ENCODE measurements around the gene COPA.
"Not testable (repeated sequence)": the region's sequence is repeated elsewhere in the genome, so short reads cannot be mapped to it uniquely, and the experiment has no call there.

Gene COPA

DNA sequence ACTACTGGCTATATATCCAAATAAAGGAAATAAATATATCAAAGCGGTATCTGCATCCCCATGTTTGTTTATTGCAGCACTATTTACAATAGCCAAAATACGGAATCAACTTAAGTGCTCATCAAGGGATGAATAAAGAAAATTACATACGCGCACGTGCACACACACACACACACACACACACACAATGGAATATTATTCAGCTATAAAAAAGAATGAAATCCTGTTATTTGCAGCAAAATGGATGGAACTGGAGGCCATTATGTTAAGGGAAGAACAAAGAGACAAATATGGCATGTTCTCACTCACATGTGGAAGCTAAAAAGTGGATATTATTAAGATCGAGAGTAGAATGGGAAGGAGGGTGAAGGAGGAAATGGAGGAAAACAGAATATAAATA lies 20.2 kb downstream of the COPA start:
- DNase-seq, result no peak

DNA sequence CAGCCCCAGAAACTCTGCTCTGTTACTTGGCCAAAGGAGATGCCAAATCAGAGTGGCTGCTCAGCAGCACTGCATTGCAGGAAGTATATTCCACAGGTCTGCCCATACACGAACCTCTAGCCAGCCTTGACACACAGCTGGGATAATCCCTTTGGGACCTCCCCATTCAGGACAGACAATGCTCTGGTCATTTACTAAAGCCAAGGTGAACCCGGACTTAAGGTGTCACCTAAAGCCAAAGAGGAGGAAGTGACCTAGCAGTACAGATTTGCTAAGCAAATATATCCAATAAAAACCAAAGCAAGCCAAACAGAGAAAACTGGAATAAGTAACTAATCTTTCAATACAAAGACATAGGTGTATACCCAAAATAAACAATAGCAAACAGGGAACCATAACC lies 27.7 kb downstream of the COPA start:
- no peak for DNase-seq

DNA sequence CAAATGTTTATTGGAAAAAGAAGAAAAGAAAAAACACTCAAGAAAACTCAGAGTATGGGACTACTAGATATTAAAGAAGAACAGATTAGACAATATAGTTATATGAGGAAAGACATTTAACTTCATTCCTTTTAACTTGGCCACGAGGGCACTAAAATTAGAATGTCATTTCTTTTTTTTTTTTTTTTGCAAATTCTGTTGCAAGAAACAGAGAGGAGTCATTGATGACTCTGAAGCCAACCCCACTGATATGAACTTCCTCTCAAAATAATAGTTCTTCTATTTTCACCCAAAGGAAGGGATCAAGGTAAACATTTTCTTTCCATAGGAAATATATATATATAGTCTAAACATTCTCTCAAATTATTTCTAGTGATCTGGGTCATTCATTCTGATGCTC lies 33.5 kb downstream of the COPA start:
- no peak for DNase-seq

DNA sequence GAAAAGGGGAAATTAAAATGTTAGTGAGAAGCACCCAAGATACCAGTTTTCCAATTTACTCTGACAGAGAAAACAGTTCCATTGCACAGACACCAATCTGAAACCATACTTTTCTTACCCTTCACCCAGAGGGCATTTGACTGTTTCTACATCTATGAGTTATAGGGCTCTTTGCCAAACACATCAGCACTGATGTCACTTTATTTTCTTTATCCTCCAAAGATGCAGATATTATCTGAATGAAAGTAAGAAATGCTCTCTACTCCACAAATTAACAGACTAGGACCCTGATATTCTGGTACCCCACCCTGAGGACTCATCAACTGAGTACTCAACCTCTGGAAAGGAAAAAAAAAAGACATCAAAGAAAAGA lies 33.9 kb downstream of the COPA start:
- no peak for DNase-seq

DNA sequence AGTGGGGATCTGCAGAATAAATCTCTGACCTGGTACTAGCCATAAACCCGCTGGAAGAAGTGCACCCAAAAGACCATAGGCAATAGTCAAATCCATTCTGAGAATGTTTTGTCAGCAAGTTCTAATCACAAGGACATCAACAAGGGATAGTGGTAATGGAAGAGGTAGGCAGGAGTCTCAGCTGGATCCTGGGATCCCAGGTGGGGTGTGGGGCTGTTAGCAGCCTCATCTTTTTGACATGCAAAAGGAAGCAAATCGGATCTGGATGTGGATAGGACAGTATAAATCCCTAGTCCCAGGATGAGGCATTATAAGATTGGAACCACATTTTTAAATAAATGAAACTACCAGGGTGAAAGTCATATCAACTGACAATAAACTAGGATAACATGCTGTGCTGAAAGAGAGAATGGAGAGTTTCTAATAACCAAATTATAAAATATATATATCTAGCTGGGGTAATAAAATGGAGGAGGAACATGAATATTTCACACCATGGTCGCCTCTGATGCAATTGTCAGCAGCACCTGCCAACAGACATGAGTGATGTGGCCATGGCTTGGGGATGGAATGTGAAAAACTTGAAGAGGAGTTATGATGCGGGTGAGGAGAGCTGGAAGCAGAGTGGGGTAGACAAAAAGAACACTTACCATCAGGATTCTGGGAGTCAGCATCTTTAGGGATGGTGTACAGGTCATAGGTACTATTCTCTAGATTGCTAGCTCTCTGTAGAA lies 34.4 kb downstream of the COPA start:
- no peak for DNase-seq

DNA sequence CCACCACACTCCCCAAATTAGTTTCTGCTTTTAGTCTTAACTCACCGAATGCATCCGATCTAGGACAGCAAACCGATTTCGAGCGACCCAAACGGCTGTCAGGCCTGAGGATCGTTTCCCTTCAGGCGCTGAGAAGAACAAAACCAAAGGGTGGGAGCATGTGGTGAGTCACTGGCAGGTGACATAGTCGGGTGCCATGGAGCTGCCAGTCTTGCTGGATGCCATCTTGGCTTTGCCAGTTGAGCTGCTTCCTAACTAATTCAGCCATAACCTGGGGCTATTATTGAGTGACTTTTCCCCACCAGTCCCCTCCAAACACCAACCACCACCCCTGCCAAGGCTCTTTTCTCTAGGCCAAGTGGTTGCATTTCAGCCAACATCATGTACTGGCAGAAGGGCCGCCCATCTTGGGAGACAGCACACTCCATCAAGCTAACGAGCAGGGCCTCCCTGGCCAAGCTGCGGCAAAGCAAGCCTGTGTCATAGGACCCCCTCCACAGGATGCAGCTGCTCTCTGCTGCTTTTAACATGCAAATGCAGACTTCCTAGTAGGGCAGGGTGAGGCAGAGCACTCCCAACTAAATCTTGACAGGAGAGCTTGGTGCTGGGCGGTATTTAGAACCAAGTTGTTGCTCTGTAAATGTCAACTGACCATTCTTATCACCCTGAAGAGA lies 35.8 kb downstream of the COPA start:
- DNase-seq, result no peak

DNA sequence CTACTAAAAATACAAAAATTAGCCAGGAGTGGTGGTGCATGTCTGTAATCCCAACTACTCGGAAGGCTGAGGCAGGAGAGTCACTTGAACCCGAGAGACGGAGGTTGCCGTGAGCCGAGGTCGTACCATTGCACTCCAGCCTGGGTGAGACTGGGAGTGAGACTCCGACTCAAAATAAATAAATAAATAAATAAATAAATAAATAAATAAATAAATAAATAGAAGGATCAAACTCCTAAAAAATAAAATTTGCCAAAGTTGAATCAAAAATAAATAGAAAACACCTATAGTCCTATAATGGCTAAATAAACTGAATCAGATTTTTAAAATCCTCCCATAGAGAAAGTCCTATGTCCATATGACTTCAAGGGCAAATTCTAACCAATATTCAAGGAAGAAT lies 42.9 kb downstream of the COPA start:
- no peak for DNase-seq

DNA sequence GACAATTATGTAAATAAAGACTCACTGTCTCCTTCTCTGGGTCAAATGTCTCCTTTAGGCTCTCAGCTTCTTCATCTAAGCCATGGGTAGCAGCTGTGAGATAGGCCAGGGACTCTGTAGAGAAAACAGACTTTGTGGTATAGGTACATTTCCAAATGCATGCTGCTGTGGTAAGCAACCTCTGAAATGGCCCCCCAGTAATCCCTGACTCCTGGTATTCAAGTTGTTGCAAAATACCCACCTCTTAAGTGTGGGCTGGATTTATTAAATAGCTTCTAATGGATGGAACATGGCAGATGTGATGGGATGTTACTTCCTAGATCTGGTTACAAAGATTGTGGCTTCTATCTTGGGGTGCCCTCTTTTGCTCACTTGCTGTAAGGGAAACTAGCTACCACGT lies 47.0 kb downstream of the COPA start:
- no peak for DNase-seq

DNA sequence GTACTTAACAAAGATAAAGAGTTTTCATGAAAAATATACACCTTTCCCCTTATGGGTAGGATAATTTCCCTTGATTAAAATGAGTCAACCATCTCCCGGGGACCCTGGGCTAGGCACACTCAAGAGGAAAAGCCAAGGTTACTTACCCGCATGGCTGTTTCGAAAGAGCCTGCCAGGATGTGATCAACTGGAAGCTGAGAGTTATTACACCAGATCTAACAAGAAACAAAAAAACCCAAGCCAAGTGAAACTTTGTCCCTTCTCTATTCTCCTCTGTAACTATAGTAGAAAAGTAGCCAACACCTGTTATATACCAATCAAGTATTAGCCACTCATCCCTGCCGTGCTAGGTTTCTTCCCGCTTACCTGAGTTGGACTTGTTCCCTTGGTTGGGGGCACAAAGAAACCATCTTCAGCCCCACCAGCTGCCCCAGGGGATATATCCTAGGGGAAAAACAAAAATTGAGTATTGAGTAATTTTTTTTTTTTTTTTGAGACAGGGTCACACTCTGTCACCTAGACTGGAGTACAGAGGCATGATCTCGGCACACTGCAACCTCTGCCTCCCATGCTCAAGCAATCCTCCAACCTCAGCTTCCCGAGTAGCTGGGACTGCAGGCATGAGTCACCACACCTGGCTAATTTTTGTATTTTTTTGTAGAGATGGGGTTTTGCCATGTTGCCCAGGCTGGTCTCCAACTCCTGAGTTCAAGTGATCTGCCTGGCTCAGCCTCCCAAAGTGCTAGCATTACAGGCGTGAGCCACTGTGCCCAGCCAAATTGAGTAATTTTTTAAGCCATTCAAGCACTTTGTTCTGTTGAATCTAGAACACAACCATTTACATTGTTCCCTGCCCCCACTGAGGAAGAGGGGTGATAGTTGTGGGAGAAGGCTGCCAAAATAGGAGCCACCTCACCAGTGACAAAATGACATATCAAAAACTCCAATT lies 49.8 kb downstream of the COPA start:
- DNase-seq, result no peak

DNA sequence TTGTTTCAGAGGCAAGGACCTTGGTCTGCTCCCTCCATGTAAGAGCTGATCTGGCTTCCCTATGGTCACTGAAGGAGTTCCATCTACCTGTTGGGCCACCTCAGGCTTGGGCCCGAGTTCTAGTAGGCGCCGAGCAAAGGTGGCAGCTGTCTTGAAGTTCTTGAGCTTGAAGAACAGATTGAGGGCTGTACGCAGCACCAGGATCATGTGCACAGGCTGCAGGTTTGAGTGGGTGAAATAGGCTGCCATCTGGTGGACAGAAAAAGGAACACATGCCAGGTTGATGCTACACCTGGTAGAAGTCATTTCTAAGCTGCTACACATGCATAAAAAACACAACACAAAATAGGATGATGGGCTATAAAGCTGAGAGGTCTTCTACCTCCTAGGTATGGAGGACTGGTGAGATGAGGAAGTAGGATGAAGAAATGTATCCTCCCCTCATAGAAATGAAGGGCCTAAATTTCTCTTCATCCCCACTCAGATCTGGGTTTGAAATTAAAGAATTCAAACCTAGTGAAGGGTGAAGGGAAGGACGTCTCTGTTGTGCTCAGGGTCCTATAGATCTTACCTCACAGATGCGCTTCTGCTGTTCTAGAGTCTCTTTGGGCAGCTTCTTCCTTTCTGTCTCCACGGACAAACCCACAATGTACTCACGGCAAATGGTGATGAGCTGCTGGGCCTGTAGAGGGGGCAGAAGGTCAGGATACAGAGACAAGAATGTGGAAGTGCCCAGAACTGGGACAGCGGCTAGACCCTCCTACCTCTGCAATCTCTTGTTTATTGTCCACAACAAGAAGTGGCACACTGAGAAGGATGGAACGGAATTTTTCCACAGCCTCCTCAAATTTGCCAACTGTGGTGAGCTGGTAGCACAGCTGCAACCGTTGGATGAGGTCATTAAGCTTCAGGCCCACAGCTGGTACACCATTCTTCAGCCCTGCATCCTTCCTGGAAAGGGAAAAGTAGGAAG lies 51.5 kb downstream of the COPA start:
- peak; percentile 1 for DNase-seq

DNA sequence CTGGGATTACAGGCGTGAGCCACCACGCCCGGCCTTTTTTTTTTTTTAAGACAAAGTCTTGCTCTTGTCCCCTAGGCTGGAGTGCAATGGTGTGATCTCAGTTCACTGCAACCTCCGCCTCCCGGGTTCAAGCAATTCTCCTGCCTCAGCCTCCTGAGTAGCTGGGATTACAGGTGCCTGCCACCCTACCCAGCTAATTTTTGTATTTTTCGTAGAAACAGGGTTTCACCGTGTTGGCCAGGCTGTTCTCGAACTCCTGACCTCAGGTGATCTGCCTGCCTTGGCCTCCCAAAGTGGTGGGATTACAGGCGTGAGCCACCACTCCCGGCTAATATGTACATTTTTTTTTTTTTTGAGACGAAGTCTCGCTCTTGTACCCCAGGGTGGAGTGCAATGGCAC lies 55.3 kb downstream of the COPA start:
- DNase-seq, result not testable (repeated sequence)

DNA sequence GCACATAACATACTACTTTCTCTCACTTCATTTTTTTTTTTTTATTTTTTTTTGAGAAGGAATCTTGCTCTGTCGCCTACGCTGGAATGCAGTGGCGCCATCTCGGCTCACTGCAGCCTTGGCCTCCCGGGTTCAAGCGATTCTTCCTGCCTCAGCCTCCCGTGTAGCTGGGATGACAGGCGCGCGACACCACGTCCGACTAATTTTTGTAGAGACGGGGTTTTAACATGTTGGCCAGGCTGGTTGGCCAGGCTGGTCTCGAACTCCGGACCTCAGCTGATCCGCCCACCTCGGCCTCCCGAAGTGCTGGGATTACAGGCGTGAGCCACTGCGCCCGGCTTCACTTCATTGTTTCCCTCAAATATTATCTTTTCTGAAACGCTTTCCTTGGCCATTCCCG lies 57.5 kb downstream of the COPA start:
- no peak for DNase-seq

DNA sequence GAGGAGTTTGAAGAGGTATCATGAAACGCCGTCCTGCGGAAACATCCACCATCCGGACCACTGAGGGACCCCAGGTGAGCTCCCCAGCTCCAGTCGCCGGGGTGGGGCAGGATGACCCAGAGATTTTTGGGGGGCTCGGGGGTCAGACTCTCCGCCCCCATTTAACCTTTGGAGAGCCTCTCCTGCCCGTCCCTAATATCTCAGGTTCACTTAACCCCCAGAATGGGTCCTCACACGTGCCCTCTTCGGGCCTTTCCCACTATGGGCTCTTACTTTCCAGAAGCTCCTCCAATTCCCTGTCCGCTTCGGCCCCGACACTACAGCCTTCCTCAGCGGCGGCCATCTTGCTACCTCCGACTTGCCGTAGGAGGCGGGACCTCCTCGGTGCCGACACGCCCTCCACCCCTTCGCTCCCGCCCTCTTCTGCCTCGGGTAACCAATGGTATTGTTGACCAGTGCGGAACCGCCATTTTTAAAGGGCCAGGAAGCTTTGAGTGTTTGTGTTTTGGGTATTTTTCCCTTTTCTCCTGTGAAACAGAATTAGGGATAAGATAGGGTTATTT lies 58.2 kb downstream of the COPA start, which contains the start of gene PEX19:
Gene PEX19 (minus strand): TSS at position 352 of the 563 bp plus-strand sequence. CDS start 9 bp downstream, at position 343.
- peak; percentile 86 for DNase-seq

DNA sequence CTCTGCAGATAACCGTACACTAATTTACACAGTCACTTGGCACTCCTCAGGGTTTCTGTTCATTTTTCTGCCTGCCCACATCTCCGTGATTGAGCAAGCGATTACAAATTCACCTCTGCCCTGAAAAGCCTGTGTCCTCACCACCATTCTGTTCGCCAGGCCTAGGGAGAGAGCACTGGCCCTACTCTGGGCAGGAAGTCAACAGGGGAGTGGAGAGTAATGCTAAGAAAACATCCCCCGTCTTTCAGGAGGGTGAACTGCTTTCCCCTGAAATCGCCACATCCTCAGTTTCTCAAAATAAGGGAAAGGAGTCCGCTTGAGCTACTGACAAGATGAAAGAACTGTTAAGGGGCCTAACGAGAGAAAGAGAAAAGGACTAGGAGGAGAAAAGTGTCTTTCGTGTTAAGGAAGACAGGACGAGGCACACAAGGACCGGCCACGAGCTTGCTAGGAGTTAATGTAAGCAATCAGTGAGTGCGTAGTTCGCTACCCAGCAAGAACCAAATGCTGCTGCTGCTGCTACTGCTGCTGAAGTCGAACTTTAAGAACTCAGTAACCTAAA lies 58.7 kb downstream of the COPA start:
- DNase-seq, result no peak

DNA sequence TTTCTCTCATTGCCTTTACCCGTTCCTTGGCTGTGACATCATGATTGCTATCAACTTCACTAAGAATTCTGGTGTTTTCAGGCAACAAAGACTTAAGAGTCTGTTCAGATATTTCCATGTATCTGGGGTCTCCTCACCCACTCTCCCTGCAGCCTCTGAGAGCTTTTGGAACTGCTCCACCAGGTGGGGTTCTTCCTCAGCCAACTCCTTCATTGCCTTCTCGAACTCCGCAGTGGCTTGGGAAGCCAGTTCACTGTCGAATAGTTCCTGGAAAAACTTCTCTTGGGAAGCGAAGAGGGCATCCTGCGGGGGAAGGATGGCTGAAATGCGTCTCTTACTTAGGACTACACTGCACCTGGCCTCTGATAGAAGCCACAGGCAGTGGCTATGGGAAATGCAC lies 60.2 kb downstream of the COPA start:
- no peak for DNase-seq

DNA sequence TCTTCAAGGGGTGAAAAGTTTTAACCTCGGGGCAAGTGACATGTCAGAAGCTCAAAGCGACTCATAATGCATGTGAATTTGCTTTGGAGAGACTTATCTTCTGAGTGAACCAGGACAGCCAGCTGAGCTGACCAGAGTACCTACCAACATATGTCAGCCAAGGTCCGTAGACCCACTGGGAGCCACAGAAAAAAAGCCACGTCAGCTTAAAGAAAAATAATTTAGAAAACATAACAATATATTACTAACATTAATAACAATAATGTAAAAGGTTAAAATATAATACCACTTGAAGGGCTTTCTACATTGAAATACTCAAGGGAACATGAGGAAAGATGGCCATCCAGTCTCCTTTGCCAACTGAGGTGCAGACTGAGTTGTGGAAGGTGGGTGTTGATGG lies 65.1 kb downstream of the COPA start:
- no peak for DNase-seq

DNA sequence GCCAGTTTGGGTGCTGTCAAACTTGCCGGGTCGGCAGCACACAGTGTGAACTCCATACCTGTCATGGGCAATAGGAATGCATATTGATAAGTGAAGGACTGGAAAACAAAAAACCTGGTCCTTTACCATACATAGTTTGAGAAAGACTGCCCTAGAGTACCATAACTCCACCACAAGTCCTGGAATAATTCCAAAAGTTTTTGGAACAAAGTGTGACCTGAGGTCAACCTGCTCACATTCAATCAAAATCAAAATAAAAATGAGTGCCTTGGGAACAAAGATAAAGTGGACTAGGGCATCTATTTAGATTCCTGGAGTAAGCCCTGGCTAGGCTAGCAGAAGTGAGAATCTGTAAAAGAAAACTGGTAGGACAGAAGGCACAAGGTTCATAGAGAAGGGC lies 65.7 kb downstream of the COPA start:
- no peak for DNase-seq

DNA sequence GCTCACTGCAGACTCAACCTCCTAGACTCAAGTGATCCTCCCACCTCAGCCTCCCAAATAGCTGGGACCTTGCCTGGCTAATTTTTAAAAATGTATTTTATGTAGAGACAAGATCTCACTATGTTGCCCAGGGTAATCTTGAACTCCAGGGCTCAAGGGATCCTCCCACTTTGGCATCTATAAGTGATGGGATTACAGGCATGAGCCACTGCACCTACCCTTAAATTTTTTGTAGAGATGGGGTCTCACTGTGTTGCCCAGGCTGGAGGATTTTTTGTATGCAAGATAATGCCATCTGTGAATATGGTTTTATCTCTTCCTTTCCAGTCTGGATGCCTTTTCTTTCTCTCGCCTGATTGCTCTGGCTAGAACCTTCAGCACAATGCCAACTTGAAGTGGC lies 72.0 kb downstream of the COPA start:
- DNase-seq, result no peak

DNA sequence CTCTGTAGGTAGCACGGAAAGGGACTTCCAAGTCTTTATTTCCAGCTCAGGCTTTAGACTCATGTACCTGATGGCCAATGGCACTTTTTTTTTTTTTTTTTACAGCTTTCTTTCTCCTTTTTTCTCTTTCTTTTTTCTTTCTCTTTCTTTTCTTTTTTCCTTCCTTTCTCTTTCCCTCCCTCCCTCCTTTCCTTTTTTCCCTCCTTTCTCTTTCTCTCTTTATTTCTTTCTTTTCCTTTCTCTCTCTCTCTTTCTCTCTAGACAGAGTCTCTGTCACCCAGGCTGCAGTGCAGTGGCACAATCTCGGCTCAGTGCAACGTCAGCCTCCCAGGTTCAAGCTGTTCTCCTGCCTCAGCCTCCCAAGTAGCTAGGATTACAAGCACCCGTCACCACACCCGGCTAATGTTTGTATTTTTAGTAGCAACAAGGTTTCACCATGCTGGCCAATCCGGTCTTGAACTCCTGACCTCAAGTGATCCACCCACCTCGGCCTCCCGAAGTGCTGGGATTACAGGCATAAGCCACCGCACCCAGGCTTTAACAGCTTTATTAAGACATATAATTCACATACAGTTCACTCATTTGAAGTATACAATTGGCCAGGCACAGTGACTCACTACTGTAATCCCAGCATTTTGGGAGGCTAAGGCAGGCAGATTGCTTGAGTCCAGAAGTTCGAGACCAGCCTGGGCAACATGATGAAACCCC lies 75.6 kb downstream of the COPA start:
- DNase-seq, result no peak

DNA sequence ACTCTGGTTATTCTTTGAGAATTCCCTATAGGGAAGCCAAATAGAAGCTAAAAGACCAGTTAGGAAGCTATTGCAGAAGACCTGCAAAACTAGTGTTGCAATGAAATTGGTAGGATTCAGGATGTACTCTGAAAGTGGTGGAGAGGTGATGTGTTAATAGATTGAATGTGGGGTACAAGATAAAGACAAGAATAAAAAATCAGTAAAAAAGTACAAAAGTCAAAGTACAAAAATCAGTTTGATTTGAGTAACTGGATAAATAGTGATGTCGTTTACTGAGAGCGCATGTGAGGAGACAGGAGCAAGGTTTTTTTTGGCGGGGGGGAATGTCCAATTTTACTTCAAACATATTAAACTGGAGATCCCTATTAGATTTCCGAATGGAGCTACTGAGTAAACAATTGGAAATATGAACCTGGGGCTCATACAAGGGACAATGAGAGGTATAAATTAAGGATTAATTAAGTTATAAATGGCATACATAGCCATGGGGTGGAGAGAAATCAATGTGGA lies 78.2 kb downstream of the COPA start:
- DNase-seq, result no peak

Measured in SHP77 treated with DMSO at 0.1 percent for 48 hours (cell line).